ENCODE data around the gene PEAR1.

DNA sequence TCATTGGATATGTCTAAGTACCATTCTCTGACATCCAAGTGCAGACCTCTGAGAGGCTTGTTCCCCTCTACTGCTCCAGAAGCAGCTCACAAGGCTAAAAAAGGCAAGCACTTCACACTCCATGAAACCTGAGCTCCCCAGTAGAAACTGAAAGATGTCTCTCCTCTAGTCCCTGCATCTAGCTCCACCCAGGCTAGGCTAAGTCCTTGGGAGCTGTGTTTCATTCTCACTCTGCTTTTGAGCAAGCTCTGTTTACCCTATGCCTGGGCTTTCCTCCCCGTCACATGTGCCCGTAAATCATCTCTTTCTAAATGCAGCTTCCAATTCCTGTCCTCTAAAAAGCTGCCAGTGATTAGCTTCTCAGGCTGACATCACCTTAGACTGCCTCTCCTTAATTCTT, 65.9 kb downstream of the PEAR1 start:
- TF ChIP-seq, protein P1, sequence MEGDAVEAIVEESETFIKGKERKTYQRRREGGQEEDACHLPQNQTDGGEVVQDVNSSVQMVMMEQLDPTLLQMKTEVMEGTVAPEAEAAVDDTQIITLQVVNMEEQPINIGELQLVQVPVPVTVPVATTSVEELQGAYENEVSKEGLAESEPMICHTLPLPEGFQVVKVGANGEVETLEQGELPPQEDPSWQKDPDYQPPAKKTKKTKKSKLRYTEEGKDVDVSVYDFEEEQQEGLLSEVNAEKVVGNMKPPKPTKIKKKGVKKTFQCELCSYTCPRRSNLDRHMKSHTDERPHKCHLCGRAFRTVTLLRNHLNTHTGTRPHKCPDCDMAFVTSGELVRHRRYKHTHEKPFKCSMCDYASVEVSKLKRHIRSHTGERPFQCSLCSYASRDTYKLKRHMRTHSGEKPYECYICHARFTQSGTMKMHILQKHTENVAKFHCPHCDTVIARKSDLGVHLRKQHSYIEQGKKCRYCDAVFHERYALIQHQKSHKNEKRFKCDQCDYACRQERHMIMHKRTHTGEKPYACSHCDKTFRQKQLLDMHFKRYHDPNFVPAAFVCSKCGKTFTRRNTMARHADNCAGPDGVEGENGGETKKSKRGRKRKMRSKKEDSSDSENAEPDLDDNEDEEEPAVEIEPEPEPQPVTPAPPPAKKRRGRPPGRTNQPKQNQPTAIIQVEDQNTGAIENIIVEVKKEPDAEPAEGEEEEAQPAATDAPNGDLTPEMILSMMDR (IDR thresholded peaks at IDR 0.05) = no peak
- TF ChIP-seq POLR2A (IDR thresholded peaks at IDR 0.05) = no peak

Data from Peyer's patch (tissue), 4 donors.